ENCODE data around the gene SNX1.
A peak's percentile ranks its signal among the peaks of the same experiment; 100 is the strongest.

The SNX1 gene

GRCh38 chr15:64146885-64147681 is 51.3 kb downstream of the SNX1 start:
- no peak for DNase-seq

- DNase-seq, result no peak
Observed at GRCh38 chr15:64148168-64148567, 52.4 kb downstream of the SNX1 start.

GRCh38 chr15:64148581-64148980 is 52.8 kb downstream of the SNX1 start:
- no peak for DNase-seq

GRCh38 chr15:64149424-64149823 is 53.6 kb downstream of the SNX1 start:
- no peak for DNase-seq

DNA sequence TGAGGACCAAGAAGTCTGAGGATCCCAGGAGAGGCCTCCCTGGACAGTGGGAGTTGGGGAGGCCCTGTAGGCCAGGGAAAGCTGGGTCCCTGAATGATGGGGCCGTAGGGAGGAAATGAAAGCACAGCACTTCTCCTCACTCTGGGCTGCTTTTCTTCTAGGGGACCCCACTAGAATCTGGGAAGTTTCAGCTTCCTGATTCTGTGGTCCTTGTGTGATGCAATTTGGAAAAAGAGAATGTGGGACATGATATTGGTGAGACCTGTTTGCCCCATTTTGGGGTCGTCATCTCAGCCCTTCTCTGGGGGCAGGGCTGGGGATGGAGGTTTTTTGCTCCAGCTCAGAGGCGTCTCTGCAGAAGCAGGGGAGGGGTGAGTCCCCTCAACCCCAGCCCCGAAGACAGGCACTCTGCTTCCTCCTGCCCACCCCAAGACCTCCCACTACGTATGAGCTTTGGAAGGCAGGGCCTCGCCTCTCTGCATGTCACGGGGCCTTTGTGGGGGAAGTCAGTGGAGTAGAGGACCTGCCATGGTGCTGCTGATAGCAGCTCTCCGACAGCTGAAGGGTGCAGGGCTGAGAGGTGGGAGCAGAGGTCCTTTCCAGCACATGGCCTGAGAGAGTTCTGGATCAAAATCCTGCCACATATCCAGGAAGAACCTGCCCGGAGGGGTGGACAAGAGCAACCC is 54.3 kb downstream of the SNX1 start:
- no peak for DNase-seq

DNA sequence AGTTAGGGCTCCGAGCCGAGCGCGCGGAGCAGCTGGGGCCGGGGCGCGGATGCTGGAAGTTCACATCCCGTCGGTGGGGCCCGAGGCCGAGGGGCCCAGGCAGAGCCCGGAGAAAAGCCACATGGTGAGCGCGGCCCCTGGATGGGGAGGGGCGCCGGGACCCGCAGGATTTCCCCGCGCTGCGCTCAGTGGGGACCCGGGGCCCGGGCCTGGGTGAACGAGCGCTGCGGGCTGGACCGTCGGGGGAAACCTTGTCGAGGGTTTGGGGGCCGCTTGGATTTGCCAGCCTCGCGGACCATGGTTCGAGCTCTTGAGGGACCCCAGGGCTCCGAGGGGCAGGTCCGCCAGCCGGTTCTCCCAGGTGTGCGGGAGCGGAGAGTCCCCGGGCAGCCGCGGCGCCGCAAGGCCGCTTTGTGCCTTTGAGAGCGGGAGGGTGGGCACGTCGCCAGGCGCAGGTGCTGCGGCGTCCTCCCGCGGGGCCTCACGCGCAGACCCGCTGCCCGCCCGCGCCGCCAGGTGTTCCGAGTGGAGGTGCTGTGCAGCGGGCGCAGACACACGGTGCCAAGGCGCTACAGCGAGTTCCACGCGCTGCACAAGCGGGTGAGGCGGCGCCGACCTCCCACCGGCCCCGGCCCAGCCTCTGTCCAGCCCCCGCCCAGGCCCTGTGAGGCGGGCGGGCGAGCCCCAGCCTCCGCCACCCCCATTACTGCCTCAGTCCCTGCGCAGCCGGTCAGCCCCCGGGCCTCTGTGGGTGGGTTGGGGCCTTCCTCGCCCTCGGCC is 56.1 kb downstream of the SNX1 start, which contains the start of gene SNX22:
TSS of gene SNX22 (plus strand) at position 5 of the 780 bp plus-strand sequence. CDS start at position 50, 45 bp downstream.
- DNase-seq, result no peak

DNA sequence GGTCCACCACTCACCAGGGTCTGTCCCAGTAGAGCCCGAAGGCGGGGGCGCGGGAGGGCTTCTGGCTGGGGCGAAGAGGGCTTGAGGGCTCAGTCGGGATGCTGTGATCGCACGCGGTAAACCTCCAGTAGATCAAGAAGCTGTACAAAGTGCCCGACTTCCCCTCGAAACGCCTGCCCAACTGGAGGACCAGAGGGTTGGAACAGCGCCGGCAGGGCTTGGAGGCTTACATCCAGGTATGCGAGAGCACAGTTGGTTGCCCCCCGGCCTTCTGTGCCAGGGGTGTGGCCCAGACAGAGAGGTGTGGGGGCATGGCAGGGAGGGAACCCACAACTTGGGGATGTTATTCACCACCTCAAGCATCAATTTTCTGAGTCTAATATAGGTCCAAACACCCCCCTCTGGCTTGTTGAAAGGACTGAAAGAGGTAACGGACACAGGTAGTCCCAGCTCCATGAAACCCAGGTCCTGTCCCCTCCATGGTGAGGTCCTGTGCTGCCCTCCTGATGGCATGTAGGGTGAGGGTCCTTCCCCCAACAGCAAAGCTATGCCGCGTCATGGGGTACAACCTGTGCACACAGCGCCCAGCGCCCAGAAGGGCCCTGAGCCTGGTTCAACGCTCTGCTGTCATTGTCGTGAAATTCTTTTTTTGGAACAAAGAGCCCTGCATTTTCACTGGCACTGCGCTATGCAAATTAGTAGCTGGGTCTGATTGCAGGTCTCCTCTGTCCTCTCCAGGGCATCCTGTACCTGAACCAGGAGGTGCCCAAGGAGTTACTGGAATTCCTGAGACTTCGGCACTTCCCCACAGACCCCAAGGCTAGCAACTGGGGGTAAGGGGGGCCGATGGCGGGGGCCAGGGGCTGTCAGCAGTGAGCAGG is 57.0 kb downstream of the SNX1 start:
- no peak for DNase-seq

GRCh38 chr15:64153480-64154367 is 57.9 kb downstream of the SNX1 start:
- DNase-seq, result peak; percentile 54

DNA sequence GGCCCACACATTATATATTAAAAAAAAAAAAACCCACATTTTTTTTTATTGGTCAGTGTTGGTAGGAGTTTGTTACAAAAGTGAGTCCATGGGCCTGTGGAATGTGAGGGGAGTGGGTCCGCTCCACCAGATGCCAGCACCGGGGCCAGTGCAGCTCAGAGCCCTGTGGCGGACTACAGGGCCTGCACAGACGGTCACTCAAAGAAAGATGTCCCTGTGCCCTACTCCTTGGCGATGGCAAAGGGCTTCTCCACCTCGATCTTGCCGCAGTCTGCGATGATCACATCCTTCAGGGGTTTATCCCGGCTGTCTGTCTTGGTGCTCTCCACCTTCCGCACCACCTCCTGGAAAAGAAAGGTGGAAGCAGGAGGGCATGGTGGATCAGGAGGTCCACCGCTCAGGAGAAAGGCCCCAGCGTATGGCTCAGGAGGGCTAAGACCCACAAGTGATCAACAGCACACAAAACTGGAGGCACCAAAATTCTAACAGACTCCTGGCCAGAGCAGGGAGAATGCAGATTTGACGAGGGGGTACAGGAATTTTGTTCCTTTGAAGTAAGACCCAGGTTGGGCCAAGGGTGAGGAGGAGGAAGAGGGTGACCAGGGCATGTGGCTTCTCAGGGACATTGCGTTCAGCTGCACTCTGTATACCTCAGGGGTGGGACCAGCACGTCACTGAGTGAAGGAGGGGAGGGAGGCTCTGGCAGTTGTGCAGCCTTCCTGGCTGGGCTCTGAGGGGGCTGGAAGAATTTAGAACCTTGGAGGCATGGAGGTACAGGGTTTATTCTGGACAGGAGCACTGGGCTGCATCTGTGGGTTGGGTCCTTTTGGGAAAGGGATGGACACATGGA is 60.2 kb downstream of the SNX1 start:
- DNase-seq, result no peak

GRCh38 chr15:64156652-64157331 is 61.0 kb downstream of the SNX1 start:
- no peak for DNase-seq

DNA sequence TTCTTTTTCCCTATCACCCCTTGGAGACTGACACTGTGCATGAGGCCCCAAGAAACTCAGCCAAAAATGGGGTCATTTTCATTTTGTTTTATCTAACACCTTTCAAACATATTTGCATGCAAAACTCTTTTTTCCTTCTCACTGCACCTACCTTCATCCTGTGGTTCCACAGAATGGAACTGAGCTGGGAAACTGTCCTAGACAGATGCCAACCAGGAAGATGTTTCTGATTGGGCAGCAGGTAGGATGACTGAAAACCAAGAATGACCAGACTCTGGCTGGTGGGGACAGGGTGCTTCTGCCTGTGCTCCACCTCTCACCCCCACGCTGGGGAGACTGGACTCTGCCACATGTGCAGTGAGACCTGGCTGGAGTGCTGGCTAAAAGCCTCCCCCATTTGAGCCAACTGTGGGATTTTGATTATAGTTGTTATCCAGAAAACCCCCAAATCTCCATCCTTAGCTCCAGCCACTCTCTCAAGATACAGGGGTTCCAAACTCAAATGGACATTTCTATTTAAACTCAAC is 61.9 kb downstream of the SNX1 start:
- no peak for DNase-seq

DNA sequence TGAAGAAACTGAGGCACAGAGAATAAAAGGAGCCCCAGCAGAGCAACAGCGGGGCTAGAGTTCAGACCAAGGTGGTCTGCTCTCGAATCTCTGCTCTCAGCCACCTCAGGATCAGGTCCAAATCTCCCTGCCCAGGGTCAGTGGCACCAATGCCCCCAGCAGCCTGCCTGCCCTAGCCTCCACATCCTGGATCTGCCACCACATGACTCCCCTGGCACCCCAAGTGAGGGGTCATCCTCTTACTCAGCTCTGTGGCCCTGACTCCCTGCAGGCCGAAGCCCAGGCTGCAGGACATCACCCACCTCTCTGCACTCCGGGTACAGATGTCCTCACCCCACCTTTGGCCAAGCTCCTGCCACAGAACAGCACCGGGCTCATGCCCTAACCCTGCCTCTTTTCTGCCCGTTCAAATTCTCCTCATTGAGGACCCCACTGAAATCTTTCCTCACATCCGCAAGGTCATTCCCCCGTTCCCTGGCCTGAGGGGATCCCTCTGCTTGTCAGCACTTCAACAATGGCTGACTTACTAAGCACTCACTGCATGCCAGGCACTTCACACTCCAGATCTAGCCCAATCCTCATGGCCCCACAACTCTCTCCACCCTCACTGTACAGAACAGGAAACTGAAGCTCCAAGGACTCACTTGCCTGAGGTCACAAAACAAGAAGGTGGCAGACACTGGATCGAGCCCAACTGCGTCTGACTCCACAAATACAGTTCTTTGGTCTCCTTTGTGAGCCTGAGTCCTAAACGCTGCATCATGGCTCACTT is 62.8 kb downstream of the SNX1 start:
- DNase-seq, result no peak

- DNase-seq, result no peak
Observed at GRCh38 chr15:64161688-64162477, 66.1 kb downstream of the SNX1 start.

- DNase-seq, result no peak
Observed at GRCh38 chr15:64162478-64162868, 66.7 kb downstream of the SNX1 start.

DNA sequence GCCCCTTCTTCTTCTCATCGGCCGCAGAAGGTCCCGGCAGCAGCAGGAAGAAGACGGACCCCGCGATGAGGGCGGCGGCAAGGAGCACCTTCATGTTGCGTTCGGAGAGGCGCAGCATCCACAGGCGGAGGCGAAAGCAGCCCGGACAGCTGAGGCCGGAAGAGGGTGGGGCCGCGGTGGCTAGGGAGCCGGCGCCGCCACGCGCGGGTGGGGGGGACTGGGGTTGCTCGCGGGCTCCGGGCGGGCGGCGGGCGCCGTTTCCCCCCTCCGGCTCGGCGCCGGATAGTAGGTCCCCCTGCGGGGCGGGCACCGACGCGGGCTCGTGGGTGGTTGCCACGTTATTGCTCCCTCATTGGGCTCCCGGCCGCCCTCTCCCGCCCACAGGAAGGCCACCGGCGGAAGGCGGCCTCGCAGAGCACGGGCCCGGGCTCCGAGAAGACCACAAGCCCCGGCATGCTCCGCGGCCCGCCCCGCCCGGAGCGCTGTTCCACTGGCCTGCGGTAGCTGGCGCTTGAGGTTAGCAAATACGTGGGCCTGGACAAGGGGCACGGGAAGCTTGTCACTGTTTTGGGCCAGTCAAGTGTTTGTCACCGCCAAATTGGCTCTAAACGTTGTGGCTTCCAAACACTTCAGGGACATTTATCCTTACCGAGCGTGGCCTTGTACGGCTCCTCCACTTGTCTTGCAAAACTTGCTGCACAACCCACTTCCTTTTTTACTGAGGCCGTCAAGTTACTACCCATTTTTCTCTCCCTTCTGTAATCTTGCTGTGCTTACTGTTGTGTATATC is 67.3 kb downstream of the SNX1 start, which contains the start of gene PPIB:
TSS of gene PPIB (minus strand) at position 154 of the 790 bp plus-strand sequence. CDS start at position 118, 36 bp downstream.
- peak; percentile 94 for DNase-seq

DNA sequence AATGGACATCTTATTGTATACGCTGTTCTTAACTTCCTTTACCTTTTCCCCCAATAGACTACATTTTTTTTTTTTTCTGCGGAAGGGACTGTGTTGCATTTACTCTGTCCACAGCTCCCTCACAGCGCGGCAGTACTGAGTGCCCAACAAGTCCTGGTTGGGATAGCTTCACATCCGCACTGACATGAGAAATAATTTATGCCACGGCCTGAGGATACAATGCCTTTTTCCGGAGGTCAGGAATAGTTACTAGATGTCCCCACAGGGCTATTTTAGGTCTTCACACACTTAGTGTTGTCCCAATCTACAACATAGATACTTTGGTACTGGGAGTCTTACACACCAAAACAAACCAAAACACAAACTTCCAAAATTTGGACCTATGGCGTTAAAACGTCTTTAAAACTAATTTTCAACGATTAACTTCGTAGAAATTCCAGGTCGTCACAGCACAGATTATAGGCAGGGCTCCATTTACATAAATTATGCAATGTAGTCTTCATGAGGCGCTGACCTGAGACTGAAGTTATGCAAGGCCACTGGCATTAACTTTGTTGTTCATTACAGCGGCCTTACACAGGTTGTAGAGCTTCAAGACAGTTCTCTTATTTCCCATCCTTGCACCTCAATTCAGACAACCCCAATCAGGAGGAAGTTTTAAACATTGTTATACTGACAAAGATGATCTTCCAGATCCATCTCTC is 68.0 kb downstream of the SNX1 start:
- no peak for DNase-seq

Data from NCI-H446 treated with DMSO at 0.1 percent for 48 hours (cell line).